HG03432 (cell line): Measurements from ENCODE around the gene TLE3.
"Not testable (repeated sequence)": the region's sequence is repeated elsewhere in the genome, so short reads cannot be mapped to it uniquely, and the experiment has no call there.

Source experiments
- ATAC-seq: cut with Tn5 transposase; IDR thresholded peaks from one replicate; pipeline ENCODE4 v1.9.1; 2021; ENCODE audit warnings: mild to moderate bottlenecking, moderate library complexity; ENCODE audit not compliant: unreplicated experiment

Gene TLE3

DNA sequence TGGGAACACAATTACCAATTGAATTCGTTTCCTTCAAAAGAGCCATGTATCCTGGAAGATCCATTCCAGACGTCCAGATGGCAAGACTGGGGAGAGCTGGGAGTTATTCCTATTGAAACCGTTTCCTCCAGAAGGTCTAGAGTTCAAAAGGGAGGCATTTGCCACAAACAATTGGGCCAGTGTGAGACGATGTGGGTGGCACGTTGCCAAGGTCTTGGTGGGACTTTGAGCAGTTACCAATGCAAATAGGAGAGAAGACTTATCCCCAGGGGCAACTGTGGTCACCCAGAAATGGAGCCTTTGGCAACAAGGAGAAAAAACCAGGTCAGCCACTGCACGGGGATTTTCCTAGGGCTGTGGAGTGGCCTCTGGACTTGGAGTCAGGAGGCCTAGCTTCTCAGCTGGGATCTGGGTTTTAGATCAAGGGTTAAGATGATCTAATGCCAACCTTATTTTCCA lies 29.6 kb upstream of the TLE3 start:
- no peak for ATAC-seq

DNA sequence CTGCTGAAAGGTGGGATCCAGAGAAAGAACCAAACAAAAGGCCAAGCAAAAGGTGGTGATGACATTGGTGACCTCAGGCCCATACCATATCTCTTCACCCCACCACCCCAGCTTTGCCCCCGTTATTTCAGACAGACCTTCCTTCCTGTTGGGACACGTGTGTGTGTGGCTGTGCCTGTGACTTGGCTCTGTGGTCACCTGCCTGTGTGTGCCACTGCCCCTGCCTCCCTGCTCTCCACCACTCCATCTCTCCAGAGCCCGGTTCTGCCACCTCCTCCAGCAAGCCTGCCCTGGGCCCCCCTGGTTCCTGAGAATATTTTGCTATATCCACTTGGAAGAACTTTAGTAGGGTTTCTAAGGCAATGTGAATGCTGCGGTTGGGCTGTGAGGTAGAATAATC lies 28.6 kb upstream of the TLE3 start:
- no peak for ATAC-seq

DNA sequence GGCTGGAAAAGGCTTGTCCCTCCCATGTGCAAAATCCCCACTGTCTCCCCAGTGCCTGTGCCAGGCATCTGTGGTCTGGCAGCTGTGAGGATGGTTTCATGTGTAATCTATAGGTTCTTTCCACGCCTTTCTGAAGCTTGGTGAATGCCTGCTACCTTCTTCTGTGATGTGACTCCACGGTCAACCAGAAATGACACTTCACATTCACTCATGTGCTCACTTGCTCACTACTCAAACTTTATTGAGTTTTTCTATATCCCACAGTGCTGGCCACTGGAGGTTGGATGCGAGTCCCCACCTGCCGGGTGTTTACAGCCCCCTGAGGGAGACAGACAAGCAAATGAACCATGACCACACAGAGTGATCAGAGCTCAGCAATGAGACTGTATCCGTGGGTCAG lies 27.9 kb upstream of the TLE3 start:
- ATAC-seq = no peak

DNA sequence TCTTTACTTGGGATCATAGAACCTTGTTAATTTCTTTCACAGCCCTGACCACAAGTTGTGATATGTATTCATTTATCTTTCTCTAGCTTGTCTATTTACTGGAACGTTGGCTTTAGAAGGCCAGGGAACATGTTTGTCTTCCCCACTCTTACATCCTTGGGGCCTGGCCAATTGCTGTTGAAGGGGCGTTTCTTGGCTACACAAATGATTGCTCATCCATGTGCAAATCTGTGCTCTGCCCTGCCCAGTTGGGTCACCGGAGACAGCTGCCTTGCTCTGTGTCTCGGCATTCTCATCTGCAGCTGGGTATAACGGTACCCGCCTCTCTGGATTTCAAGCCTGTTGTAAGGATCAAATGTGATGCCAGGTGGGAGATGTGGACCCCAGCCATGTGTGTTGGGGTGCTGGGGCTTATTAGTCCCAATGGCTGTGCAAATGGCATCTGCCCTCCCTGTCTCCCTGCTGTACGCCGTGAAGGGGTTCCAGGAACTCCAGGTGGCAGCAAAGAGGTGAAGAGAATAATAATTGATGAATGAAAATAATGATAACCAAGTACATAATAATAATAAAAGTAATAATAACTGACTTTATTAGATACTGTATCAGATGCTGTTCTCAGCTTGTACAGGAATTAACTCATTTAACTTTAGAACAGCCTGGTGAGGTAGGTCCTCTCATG lies 24.0 kb upstream of the TLE3 start:
- ATAC-seq = no peak

DNA sequence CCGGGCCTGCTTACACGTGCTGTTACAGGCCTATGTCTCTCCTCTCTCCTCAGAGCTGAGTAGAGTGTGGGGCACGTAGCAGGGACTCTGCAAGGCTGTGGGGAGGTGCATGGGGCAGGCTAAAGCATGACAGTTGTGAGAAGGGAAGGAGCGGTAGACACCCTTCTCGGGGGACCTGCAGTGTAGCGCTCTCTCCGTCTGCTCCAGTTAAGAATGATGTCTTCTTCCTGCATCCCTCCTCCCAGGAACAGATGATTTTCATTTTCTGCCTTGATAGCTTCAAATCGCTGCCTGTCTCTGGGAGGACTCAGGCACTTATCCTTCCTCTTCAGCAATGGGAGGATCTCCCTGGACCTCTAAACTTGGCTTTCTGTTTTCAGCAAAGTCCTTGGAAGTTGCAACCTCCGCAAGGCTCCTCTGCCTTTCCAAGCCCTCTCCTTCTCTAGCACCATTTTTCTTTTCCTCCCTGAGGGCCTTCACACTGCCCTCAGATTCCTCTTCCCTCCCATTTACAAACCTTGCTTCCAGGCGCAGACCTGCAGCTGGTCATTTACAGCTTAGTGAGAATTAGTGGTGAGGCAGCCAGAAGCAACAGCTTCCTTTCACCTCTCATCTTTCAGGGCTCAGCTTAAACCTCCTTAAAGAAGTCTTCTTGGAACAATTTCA lies 23.4 kb upstream of the TLE3 start:
- no peak for ATAC-seq

DNA sequence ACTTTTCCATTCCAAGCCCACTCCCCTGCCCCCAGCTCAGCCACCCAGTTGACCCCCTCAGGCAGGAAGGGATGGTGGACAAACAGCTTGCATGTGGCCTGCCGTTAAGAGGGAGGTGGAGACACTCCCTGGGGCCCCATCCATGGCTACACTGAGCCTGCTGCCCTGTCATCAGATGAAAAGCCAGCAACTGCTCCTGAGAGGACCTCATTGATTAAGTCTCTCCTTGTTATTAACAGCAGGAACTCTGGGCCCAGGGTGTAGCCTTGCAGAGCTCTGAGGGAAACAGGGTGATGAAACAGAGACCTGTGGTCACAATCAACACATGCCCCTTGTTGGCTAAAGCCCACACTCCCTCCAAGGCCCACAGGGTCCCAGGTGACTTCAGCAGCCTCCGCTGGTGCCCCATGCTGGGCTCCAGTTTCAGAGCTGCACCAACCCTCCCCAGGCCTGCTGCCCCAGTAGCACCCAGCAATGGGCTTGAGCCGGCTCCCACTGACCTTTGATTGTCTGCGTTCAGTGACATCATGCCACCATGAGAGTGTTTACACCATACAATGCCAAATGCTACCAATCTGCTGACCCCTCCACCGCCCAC lies 22.3 kb upstream of the TLE3 start:
- no peak for ATAC-seq

DNA sequence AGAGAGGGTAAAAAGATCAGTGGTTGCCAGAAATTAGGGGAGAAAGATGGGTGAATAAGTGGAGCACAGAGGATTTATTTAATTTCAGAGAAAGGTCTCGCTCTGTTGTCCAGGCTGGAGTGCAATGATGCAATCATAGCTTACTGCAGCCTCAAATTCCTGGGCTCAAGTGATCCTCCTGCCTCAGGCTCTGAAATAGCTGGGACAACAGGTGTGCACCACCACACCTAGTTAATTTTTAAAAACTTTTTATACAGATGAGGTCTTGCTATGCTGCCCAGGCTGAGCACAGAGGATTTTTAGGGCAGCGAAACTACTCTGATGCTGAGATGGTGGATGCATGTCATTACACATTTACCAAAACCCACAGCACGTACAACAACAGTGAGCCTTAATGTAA lies 20.9 kb upstream of the TLE3 start:
- ATAC-seq = no peak

DNA sequence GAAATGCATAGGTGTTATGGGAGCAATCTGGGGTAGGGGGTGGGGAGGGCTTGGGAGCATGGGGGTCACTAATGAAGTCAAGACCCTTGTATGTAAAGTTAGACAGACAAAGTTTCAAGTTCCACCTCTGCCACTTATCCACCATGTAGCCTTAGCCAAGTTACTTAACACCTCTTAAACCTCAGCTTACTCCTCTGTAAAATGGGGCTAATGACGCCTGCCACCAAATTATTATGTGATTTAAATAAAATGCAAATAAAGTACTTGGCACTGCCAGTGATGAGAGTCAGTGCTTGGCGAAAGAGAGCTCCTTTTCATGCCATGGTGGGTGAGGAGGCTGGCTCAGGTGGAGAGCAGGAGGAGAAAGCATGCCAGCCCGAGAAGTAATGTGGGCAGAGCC lies 18.6 kb upstream of the TLE3 start:
- no peak for ATAC-seq

DNA sequence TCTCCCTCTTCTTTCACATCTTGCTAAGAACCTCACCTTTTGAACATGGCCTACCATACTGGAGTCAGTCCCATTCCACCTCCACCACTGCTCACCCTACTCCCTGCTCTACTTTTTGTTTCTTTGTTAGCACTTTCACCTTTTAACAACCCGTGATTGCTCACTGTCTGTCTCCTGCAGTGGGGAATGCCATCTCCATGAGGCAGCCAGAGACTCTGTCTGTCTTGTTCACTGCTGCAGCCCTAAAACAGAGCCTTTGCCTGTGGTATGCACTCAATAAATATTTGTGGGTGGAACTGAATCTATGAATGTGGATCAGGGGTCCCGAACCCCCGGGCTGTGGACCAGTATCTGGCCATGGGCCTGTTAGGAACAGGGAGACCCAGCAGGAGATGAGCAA lies 16.5 kb upstream of the TLE3 start:
- no peak for ATAC-seq

DNA sequence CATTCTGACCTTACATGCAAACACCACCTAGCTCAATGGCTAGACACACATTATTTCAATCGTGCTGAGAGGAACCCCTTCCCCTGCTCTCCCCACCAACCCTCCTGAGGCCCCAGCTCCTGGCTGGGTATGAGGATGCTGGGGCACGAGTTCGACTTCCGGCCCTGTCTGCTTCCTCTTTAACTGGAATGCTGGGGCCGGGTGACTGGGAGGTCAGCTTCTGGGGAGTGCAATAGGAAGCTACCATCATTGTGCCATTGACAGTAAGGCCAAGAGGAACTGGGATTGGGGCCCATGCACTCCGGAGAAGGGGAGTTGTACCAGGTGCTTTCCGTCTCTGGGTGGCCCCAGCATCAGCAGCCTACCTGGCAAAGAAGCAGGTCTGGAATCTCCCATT lies 15.6 kb upstream of the TLE3 start:
- ATAC-seq = no peak

DNA sequence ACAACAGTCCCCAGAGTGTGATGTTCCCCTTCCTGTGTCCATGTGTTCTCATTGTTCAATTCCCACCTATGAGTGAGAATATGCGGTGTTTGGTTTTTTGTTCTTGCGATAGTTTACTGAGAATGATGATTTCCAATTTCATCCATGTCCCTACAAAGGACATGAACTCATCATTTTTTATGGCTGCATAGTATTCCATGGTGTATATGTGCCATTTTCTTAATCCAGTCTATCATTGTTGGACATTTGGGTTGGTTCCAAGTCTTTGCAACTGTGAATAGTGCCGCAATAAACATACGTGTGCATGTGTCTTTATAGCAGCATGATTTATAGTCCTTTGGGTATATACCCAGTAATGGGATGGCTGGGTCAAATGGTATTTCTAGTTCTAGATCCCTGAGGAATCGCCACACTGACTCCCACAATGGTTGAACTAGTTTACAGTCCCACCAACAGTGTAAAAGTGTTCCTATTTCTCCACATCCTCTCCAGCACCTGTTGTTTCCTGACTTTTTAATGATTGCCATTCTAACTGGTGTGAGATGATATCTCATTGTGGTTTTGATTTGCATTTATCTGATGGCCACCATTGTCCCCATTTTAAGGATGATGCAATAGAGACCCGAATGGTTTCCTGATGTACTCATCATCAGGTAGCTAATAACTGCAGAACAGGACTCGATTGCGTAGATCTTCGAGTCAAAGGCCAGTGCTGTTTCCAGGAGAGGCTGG lies 15.0 kb upstream of the TLE3 start:
- not testable (repeated sequence) for ATAC-seq

DNA sequence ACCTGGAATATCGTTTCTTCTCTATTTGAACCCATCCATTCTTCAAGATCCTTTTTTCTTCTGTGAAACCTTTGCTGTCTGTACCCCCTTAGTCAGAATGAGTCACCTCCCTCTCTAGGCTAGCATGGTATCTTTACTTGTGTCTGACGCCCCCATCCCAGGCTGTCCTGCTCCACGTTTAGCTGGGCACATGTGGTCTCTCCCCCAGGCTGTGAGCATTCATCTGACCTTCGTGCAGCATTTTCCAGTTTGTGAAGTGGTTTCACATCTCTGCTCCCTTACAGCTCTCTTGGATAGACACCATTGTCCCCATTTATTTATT lies 14.3 kb upstream of the TLE3 start:
- ATAC-seq = no peak

DNA sequence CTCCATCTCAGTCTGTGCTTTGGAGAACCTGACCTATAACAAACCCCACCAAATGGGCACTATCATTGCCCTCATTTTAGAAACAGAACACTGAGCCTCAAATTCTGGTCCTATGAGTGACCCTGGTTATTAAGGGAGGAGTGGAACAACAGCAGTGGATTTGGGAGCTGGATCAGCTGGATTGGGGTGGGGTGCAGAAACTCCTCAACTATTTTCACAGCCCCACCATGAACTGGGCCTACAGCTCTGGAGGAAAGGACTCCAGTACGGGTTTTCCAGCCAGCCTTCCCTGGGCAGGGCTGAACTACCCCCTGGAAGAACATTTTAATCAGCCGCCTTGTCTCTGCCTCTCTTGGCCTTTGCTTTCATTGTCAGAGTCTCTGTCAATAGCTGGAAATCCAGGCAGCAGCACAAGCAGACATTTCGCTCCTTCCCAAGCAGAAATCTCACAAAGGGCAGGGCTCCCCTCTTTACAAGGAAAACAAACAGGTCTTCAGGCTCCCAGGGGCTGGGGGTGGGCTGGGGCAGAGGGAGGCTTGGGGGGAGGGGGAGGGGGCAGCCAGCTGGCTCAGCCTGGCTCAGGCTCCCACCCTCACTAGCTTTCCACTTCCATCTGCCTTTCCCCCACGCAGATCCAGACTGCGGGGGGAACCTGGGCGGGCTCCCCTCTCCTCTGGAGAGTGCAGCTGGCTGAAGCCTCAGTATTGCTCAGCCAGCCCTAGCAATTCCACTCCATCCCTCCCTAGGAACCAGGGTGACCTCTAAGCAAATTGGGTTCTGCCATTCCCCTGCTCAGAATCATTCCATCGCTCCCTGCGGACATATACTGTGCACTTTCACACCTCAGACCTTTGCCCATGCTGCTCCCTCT lies 13.7 kb upstream of the TLE3 start:
- ATAC-seq = no peak

DNA sequence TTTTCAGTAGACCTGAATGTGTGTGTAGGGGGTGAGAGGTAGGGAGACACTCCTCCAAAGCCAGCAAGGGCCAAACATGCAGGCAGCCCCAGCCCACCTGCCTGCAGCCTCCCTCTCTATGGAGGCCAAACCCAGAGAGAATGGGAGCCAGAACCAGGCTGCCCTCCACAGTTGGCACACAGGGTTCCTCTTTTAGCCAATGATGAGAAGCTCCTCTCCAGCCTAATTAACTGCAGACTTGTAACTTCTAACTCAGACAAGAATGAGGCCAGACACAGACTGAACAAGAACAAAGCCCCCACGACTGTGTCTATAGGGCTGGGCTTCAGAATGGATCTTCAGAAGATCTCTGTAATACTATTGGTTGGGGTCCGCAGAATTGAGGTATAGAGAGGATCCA lies 12.3 kb upstream of the TLE3 start:
- ATAC-seq = no peak

DNA sequence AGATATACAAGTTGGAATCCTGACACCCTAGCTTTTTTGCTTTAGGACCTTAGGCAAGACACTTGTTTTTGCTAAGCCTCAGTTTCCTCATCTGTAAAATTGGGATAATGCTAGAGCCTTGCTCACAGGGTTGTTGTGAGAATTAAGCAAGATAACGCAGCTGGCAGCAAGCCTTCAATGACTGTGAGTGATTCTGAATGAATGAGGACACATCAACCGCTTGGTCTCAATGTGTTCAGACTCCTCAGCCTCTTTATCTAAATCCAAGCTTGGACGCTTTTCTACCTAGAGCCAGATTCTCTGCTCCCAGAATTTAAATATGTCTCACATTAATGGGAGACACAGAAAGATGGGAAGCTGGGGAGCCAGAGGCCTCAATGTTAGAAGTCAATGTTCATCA lies 11.8 kb upstream of the TLE3 start:
- ATAC-seq = no peak

DNA sequence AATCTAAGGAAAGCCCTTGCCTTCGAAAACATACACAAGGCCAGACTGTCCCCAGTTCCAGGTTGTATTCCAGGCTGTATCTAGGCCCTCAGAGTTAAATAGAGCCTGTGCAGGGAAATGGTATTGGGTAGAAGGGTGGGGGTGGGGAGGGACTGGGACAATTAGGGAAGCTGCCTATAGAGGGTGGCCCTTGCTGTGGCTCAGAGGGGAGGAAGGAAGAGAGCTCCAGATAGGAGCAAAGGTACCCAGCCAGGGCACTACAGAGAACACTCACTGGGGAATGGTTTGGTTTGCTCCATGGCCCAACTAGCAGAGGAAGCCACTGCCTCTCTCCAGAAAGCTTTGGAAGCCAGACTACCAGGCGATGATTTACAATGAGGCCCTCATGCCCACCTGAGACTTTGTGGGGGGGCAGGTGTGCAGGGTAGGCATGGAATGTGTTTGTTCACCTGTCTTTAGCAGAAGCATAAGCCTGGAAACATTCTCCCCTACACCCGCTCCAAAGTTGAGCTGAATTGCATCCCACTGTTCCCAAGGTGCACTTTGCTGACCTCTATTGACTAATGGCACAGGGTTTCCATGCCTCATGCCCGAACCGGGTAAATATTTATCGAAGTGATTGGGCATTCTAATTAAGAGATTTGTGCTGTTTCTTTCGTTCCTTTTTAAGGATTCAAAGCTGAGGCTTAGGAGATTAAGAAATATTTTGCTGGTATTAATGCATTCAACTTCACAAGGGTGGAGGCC lies 6.3 kb upstream of the TLE3 start:
- ATAC-seq = no peak

DNA sequence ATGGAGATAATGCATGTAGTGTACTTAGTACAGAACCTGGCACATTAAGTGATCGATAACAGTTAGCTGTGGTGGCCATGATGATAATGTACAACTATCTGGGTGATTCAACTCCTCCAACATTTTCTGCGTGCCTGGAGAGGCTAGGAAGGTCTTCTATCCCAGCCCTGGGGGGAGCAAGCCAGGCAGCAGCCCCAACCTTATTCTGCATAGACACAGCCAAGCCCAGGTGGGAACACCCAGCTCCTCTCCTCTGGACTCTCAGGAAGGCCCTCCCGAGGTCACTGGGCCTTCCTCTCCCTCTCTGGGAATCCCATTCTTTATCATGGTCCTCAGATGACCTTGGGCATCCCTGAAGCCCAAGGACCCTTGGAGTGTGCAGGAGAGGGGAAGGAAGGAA lies 5.1 kb upstream of the TLE3 start:
- ATAC-seq = no peak

DNA sequence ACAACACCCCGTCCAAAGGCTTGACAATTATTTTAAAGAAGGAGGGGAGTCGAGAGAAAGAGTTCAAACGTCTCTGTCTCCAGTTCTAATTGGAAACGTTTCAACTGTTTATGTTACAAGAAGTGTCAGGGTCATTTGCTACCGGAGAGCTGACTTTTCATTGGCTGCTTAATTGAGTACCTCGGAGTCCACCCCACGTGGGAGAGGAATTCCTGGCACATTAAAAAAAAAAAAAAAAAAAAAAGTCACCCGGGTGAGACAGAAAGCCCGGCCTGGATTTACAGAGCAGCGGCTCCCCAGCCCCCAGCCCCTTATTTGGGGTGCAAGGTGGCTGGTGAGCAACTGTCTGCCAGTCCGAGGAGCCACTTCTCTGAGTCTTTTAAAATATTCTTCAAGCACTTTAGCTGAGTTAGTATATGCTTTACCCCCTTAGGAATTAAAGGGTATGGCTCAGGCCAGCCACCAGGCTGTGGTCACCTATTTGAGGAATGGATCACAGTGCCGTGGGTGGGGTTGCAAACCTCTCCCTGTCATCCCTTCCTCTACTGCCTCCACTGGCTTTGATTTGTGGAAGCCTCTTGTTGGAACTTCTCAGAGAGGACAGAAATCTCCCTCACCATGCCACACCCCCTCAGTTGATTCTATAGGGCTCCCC lies 3.9 kb upstream of the TLE3 start:
- ATAC-seq = no peak

DNA sequence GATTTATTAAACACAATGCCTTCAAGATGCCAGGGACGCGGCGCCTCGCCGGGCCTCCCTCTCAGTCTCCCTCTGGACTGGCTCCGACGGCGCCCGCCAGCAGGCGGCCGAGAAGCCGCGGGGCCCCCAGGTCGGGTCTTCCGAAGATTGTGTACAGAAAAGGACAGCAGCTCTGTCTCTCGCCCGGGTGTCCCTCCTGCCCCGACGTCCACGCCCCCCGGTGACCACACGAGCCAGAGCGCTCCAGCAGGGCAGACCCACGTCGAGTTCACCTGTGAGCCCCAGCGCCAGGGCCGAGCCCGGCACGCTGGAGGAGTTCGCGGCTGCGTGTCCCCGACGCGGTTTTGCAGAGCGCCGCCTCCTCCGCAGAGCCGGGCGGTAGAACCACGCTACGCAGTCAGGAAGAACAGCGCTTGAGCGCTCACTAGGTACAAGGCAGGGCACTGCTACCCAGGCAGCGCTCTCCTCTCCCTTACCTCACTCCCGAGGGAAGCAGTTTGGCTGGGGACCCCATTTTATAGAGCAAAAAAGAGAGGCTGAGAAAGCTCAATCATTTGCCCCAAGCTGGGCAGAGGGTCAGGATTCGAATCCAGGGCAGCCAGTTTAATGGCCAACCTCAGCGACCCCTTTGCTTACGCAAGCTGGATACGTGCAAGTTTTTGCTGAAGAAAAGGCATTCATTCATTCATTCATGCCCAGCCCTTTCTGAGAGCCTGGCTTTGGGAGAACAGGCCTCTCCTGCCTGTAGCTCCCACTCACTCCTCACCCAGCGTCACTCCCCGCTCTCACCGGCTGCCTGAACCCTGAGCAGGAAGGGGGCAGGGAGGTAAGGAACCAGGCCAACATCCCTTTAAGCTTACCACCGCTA lies 3.0 kb upstream of the TLE3 start:
- no peak for ATAC-seq
